HepG2 (cell line): Measurements from ENCODE around the gene BID.

ENCODE experiments used
- POLR2AphosphoS5 ChIP-seq: IDR thresholded peaks from 2 replicates; pipeline ENCODE4 v1.6.1; 2012; ENCODE audit warnings: low read depth, low read length
- RFX5 ChIP-seq: IDR thresholded peaks from 2 replicates; pipeline ENCODE4 v1.6.1; 2011; ENCODE audit warnings: low read depth, low read length, improper control_type of control experiment
- ZNF644 ChIP-seq: IDR thresholded peaks from 2 replicates; pipeline ENCODE4 v1.6.1; 2016; ENCODE audit warnings: low read depth

GRCh38 chr22:17700778-17701177 lies 73.5 kb downstream of the BID start:
- TF ChIP-seq ZNF644 (CRISPR knock-in tag) (no peak), POLR2AphosphoS5 (no peak), RFX5 (no peak)
